ENCODE data around the gene SNX5. TPM values are rescaled to one million over a fixed set of nuclear protein-coding genes. Genes with fewer than 3 reads are reported as not detected.

Gene SNX5
- total and polyA plus RNA-seq, 2 of the 13 experiments (the other 11 are each of a cell fraction or from before 2014, with no cell fraction given) = 664 to 1,040 TPM

- TF ChIP-seq AKNA (CRISPR knock-in tag; IDR thresholded peaks at IDR 0.05; ENCODE audit: borderline replicate concordance) (peak; percentile 79), PHB2 (IDR thresholded peaks at IDR 0.05; ENCODE audit: partially characterized antibody) (no peak), CSRNP1 (CRISPR knock-in tag; IDR thresholded peaks at IDR 0.05) (peak; percentile 98), SRSF9 (IDR thresholded peaks at IDR 0.05; ENCODE audit: borderline replicate concordance, insufficient read depth, low read depth, low read length, poor library complexity, severe bottlenecking) (no peak), ZNF256 (CRISPR knock-in tag; conservative IDR thresholded peaks at IDR 0.05) (peak; percentile 89), ZGPAT (CRISPR knock-in tag; IDR thresholded peaks at IDR 0.05) (peak; percentile 98), SMYD3 (CRISPR knock-in tag; IDR thresholded peaks at IDR 0.05) (peak; percentile 99), FOSL1 (CRISPR knock-in tag; IDR thresholded peaks at IDR 0.05; ENCODE audit: borderline replicate concordance) (peak; percentile 19), ARNT2 (CRISPR knock-in tag; IDR thresholded peaks at IDR 0.05; ENCODE audit: low read depth) (peak; percentile 100), RERE (CRISPR knock-in tag; IDR thresholded peaks at IDR 0.05; ENCODE audit: low read depth) (peak; percentile 70; the same call in 1 of the 2 replicates), ZNF766 (CRISPR knock-in tag; IDR thresholded peaks at IDR 0.05; ENCODE audit: borderline replicate concordance) (no peak), EEA1 (CRISPR knock-in tag; IDR thresholded peaks at IDR 0.05; ENCODE audit: borderline replicate concordance) (peak; percentile 88), HOXD1 (CRISPR knock-in tag; IDR thresholded peaks at IDR 0.05) (peak; percentile 94; the same call in 1 of the 2 replicates), ZFP37 (CRISPR knock-in tag; IDR thresholded peaks at IDR 0.05; ENCODE audit: borderline replicate concordance) (peak; percentile 95)
These were observed at the start of gene SNX5, which contains the start of gene MGME1 (continued) for GRCh38 chr20:17968366-17969277.
